OCI-LY1 (cell line): ENCODE measurements around the gene AFF4.

ENCODE experiments used
- H2AFZ ChIP-seq: fragments of 200-600 bp; sonication (generic), shearing (Covaris generic); 2 replicates; pipeline ENCODE4 v1.6.0; 2014; ENCODE audit warnings: antibody characterized with exemption, mild to moderate bottlenecking, low read length
- H3F3A ChIP-seq: fragments of 200-600 bp; sonication (generic), shearing (Covaris generic); 2 replicates; pipeline ENCODE4 v1.6.0; 2014; ENCODE audit warnings: mild to moderate bottlenecking, antibody characterized with exemption, low read length, moderate library complexity; ENCODE audit not compliant: insufficient read depth
- H3K27ac ChIP-seq: fragments of 200-600 bp; sonication (generic); 2 replicates; pipeline ENCODE4 v1.5.1; 2014; ENCODE audit warnings: low read length, mixed run types, mild to moderate bottlenecking, low read depth; ENCODE audit not compliant: poor library complexity, severe bottlenecking
- H3K27me3 ChIP-seq: fragments of 200-600 bp; sonication (generic); 2 replicates; pipeline ENCODE4 v1.6.0; 2014; ENCODE audit warnings: antibody characterized with exemption, mild to moderate bottlenecking, low read length, moderate library complexity; ENCODE audit not compliant: insufficient read depth
- H3K36me3 ChIP-seq: fragments of 200-600 bp; sonication (generic); 2 replicates; pipeline ENCODE4 v1.6.1; 2014; ENCODE audit warnings: mild to moderate bottlenecking, antibody characterized with exemption, low read length, moderate library complexity, mixed read lengths; ENCODE audit not compliant: insufficient read depth
- H3K4me1 ChIP-seq: fragments of 200-600 bp; sonication (generic); 2 replicates; pipeline ENCODE4 v1.5.1; 2014; ENCODE audit warnings: mild to moderate bottlenecking, low read length, moderate library complexity; ENCODE audit not compliant: insufficient read depth, severe bottlenecking
- H3K4me2 ChIP-seq: fragments of 200-600 bp; sonication (generic), shearing (Covaris generic); 2 replicates; pipeline ENCODE4 v1.6.1; 2014; ENCODE audit warnings: low read length
- H3K4me3 ChIP-seq: fragments of 200-600 bp; sonication (generic); 2 replicates; pipeline ENCODE4 v1.5.1; 2014; ENCODE audit warnings: low read length, low read depth, mild to moderate bottlenecking, mixed read lengths; ENCODE audit not compliant: poor library complexity, severe bottlenecking
- H3K79me2 ChIP-seq: fragments of 200-600 bp; shearing (Covaris generic); 2 replicates; pipeline ENCODE4 v1.6.1; 2016; ENCODE audit warnings: mixed run types, low read length, mixed read lengths; ENCODE audit not compliant: insufficient read depth
- H3K9ac ChIP-seq: fragments of 200-600 bp; sonication (generic), shearing (Covaris generic); 2 replicates; pipeline ENCODE4 v1.6.1; 2014; ENCODE audit warnings: mild to moderate bottlenecking, low read length, mixed read lengths
- H3K9me2 ChIP-seq: fragments of 200-600 bp; sonication (generic), shearing (Covaris generic); 2 replicates; pipeline ENCODE4 v1.6.1; 2014; ENCODE audit warnings: low read depth, mild to moderate bottlenecking, low read length, mixed read lengths
- H3K9me3 ChIP-seq: fragments of 200-600 bp; shearing (Covaris generic); 2 replicates; pipeline ENCODE4 v1.6.1; 2014; ENCODE audit warnings: low read length, mixed read lengths
- H4K20me1 ChIP-seq: fragments of 200-600 bp; sonication (generic), shearing (Covaris generic); 2 replicates; pipeline ENCODE4 v1.6.0; 2016; ENCODE audit warnings: mild to moderate bottlenecking, low read length; ENCODE audit not compliant: insufficient read depth
- EZH2 ChIP-seq: fragments of 200-600 bp; sonication (generic), shearing (Covaris generic); IDR thresholded peaks from 2 replicates; pipeline ENCODE4 v1.8.0; 2017; ENCODE audit warnings: borderline replicate concordance, mixed run types, mild to moderate bottlenecking, antibody characterized with exemption, low read length, moderate library complexity, mixed read lengths
- TF ChIP-seq, protein P1 (sequence below): fragments of 200-600 bp; sonication (generic), shearing (Covaris generic); IDR thresholded peaks from 2 replicates; pipeline ENCODE4 v1.5.1; 2017; ENCODE audit warnings: mild to moderate bottlenecking, antibody characterized with exemption, low read length, moderate library complexity, mixed read lengths

AFF4 gene

GRCh38 chr5:132837868-132838267 lies 125.6 kb downstream of the AFF4 start:
- Histone ChIP-seq H3K4me3 (no peak overlapping the region), H3K9me3 (no peaks in the 10 kb centered on the region), H3F3A (no peaks in the 10 kb centered on the region), H3K79me2 (no peaks in the 10 kb centered on the region), H3K27ac (no peak overlapping the region), H3K9me2 (no peaks in the 10 kb centered on the region), H3K36me3 (no peaks in the 10 kb centered on the region), H3K4me2 (no peak overlapping the region), H4K20me1 (no peaks in the 10 kb centered on the region), H3K4me1 (no peaks in the 10 kb centered on the region), H3K27me3 (no peaks in the 10 kb centered on the region), H3K9ac (no peak overlapping the region), H2AFZ (no peak overlapping the region)
- no peak for TF ChIP-seq EZH2
- TF ChIP-seq, protein P1, sequence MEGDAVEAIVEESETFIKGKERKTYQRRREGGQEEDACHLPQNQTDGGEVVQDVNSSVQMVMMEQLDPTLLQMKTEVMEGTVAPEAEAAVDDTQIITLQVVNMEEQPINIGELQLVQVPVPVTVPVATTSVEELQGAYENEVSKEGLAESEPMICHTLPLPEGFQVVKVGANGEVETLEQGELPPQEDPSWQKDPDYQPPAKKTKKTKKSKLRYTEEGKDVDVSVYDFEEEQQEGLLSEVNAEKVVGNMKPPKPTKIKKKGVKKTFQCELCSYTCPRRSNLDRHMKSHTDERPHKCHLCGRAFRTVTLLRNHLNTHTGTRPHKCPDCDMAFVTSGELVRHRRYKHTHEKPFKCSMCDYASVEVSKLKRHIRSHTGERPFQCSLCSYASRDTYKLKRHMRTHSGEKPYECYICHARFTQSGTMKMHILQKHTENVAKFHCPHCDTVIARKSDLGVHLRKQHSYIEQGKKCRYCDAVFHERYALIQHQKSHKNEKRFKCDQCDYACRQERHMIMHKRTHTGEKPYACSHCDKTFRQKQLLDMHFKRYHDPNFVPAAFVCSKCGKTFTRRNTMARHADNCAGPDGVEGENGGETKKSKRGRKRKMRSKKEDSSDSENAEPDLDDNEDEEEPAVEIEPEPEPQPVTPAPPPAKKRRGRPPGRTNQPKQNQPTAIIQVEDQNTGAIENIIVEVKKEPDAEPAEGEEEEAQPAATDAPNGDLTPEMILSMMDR, result no peak

- Histone ChIP-seq H3K4me2 (no peak overlapping the region), H3K4me3 (no peak overlapping the region), H3F3A (no peaks in the 10 kb centered on the region), H3K79me2 (no peaks in the 10 kb centered on the region), H3K36me3 (no peaks in the 10 kb centered on the region), H3K27ac (no peak overlapping the region), H3K27me3 (no peaks in the 10 kb centered on the region), H2AFZ (no peak overlapping the region), H3K9me3 (no peaks in the 10 kb centered on the region), H4K20me1 (no peaks in the 10 kb centered on the region), H3K9ac (no peak overlapping the region), H3K4me1 (no peaks in the 10 kb centered on the region), H3K9me2 (no peaks in the 10 kb centered on the region)
- TF ChIP-seq, protein P1, result no peak
- no peak for TF ChIP-seq EZH2
Observed at GRCh38 chr5:132836852-132837251, 126.6 kb downstream of the AFF4 start.

- Histone ChIP-seq H3K9me3 (no peaks in the 10 kb centered on the region), H3K4me1 (peaks cover 5% of the 10 kb centered on the region), H3K79me2 (no peaks in the 10 kb centered on the region), H3K27me3 (no peaks in the 10 kb centered on the region), H3K9me2 (no peaks in the 10 kb centered on the region), H3K9ac (no peak overlapping the region), H2AFZ (no peak overlapping the region), H3K27ac (no peak overlapping the region), H3K36me3 (no peaks in the 10 kb centered on the region), H3K4me3 (no peak overlapping the region), H3F3A (no peaks in the 10 kb centered on the region), H3K4me2 (no peak overlapping the region), H4K20me1 (no peaks in the 10 kb centered on the region)
- TF ChIP-seq, protein P1, result no peak
- no peak for TF ChIP-seq EZH2
Observed at GRCh38 chr5:132834057-132834456, 129.4 kb downstream of the AFF4 start.
